GM12891 (cell line): ENCODE data around the gene LTV1.
"Not testable (repeated sequence)": the region's sequence is repeated elsewhere in the genome, so short reads cannot be mapped to it uniquely, and the experiment has no call there.

ENCODE experiments used
- POLR2A ChIP-seq: IDR thresholded peaks from 2 replicates; pipeline ENCODE4 v1.6.1; 2011; ENCODE audit warnings: low read depth, low read length, control low read depth
- POLR2AphosphoS5 ChIP-seq: IDR thresholded peaks from 2 replicates; pipeline ENCODE4 v1.6.1; 2011; ENCODE audit warnings: low read depth, low read length, control low read depth

- TF ChIP-seq POLR2A, POLR2AphosphoS5: not testable (repeated sequence)
These were observed 44.7 kb upstream of the LTV1 start for GRCh38 chr6:143798487-143798886.
